Thymus (tissue), 11 donors: ENCODE data around the gene CTNNBIP1. TPM values are rescaled to one million over a fixed set of nuclear protein-coding genes. Genes with fewer than 3 reads are reported as not detected.
"Not testable (repeated sequence)": the region's sequence is repeated elsewhere in the genome, so short reads cannot be mapped to it uniquely, and the experiment has no call there.

Experiments
- DNase-seq, 9 donors: peaks; one replicate each; pipeline ENCODE4 v3.0.0-alpha.2; 2013; ENCODE audit warnings: low spot score in 9 of 9, low read depth in 6 of 9, missing footprints in 1 of 9
- H3K27ac ChIP-seq, 2 donors: one replicate each; pipeline ENCODE4 v1.5.1; 2013; ENCODE audit warnings: control low read depth in 1 of 2, low read depth in 1 of 2, low read length in 1 of 2, mild to moderate bottlenecking in 1 of 2, moderate library complexity in 1 of 2
- H3K27me3 ChIP-seq, 2 donors: one replicate each; pipeline ENCODE4 v1.5.1; 2013; ENCODE audit warnings: low read length in 1 of 2; ENCODE audit not compliant: control insufficient read depth in 2 of 2, insufficient read depth in 1 of 2
- H3K36me3 ChIP-seq, 2 donors: one replicate each; pipeline ENCODE4 v1.5.1; 2013; ENCODE audit warnings: low read length in 1 of 2, mild to moderate bottlenecking in 1 of 2, moderate library complexity in 1 of 2; ENCODE audit not compliant: control insufficient read depth in 2 of 2, insufficient read depth in 2 of 2
- H3K4me1 ChIP-seq, 2 donors: one replicate each; pipeline ENCODE4 v1.5.1; 2013; ENCODE audit warnings: low read length in 2 of 2; ENCODE audit not compliant: control insufficient read depth in 2 of 2, insufficient read depth in 2 of 2
- H3K4me3 ChIP-seq, 2 donors: one replicate each; pipeline ENCODE4 v1.5.1; 2013; ENCODE audit warnings: low read length in 2 of 2, control low read depth in 1 of 2, mild to moderate bottlenecking in 1 of 2
- H3K9me3 ChIP-seq, 2 donors: one replicate each; pipeline ENCODE4 v1.5.1; 2013; ENCODE audit warnings: low read length in 1 of 2, mild to moderate bottlenecking in 1 of 2; ENCODE audit not compliant: control insufficient read depth in 2 of 2, insufficient read depth in 1 of 2
- WGBS: extraction: QIAGEN DNeasy Blood & Tissue Kit; methylation state at CpG from one replicate; pipeline ENCODE4 v1.1.7; 2013; 5-methylcytosine and 5-hydroxymethylcytosine counted together
- polyA plus RNA-seq: library from polyadenylated mRNA; stranded (reverse); fragments of 200-250 nt; gene quantifications from one replicate; pipeline ENCODE4 v1.2.3, GENCODE V29; 2013
- total RNA-seq: library from RNA; stranded (reverse); fragments of 120-200 nt; gene quantifications from one replicate; pipeline ENCODE4 v1.2.4, GENCODE V29; 2013
- donor health status: healthy.

CTNNBIP1 gene
- total and polyA plus RNA-seq, 2 donors = 16.7 to 18.5 TPM

- no peak overlapping the region for H3K27ac ChIP-seq
- DNase-seq = no peak
- no peak overlapping the region for H3K4me3 ChIP-seq
- peaks cover 3 to 15% of the 10 kb centered on the region in 2 donors for H3K4me1 ChIP-seq
- WGBS = 91% methylated on average over 7 of the region's 7 CpGs
- no peaks in the 10 kb centered on the region for H3K9me3 ChIP-seq
- no peaks in the 10 kb centered on the region for H3K27me3 ChIP-seq
- peaks cover 3 to 7% of the 10 kb centered on the region in 2 donors for H3K36me3 ChIP-seq
Measured at GRCh38 chr1:9805006-9805508, 105.0 kb downstream of the CTNNBIP1 start.

- not testable (repeated sequence) for H3K4me3 ChIP-seq, H3K27me3 ChIP-seq, H3K27ac ChIP-seq, DNase-seq, H3K9me3 ChIP-seq, H3K36me3 ChIP-seq
- 98% methylated on average over 13 of the region's 13 CpGs for WGBS
- peaks cover 3 to 16% of the 10 kb centered on the region in 2 donors for H3K4me1 ChIP-seq
Measured at GRCh38 chr1:9803003-9803918, 106.8 kb downstream of the CTNNBIP1 start.

DNA sequence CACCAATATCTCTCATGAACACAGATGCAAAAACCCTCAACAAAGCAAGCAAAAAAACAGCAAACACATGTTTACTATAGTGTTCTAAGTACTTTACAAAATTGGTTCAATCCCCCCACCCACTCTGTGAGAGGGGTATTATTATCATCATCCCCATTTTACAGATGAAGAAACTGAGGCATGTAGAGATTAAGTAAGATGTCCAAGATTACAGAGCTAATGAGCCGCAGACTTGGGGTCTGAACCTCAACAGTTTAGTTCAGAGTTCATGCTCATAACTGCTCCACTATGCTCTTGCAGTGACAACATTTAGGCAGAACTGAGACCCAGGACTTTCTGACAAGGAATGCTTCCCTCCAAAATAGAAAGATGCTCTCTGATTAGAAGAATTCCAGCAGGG is 108.2 kb downstream of the CTNNBIP1 start:
- Histone ChIP-seq H3K27me3 (no peaks in the 10 kb centered on the region), H3K4me1 (peaks cover 0 to 14% of the 10 kb centered on the region in 2 donors), H3K36me3 (peaks cover 0 to under 1% of the 10 kb centered on the region in 2 donors), H3K27ac (no peak overlapping the region), H3K9me3 (no peaks in the 10 kb centered on the region), H3K4me3 (no peak overlapping the region)
- WGBS = 98% methylated on average over 1 of the region's 1 CpG
- no peak for DNase-seq

Other genes with a start within 250 kb of the CTNNBIP1 start
- 27.0 TPM for gene CLSTN1, start 86.3 kb downstream of the CTNNBIP1 start, total RNA-seq
- gene CLSTN1, start 86.3 kb downstream of the CTNNBIP1 start, polyA plus RNA-seq = 63.1 TPM
- gene LZIC, start 33.1 kb upstream of the CTNNBIP1 start, total RNA-seq = 41.2 TPM
- 26.0 TPM for gene LZIC, start 33.1 kb upstream of the CTNNBIP1 start, polyA plus RNA-seq
- gene NMNAT1, start 33.2 kb upstream of the CTNNBIP1 start, total RNA-seq = 9.3 TPM
- gene NMNAT1, start 33.2 kb upstream of the CTNNBIP1 start, polyA plus RNA-seq = 7.0 TPM
- 4.2 TPM for gene RBP7, start 87.0 kb upstream of the CTNNBIP1 start, total RNA-seq
- gene RBP7, start 87.0 kb upstream of the CTNNBIP1 start, polyA plus RNA-seq = 91.0 TPM
- 16.3 TPM for gene UBE4B, start 122.7 kb upstream of the CTNNBIP1 start, total RNA-seq
- gene UBE4B, start 122.7 kb upstream of the CTNNBIP1 start, polyA plus RNA-seq = 20.5 TPM